Pancreas (tissue), 10 donors: ENCODE results near the gene CDK11B. TPM values are rescaled to one million over a fixed set of nuclear protein-coding genes. Genes with fewer than 3 reads are reported as not detected.

Experiments used
- ATAC-seq, 4 donors: fragments of 200-7000 bp; cut with Tn5 transposase; one replicate each; pipeline versions ENCODE4 v1.8.0 to v1.9.1; 2020; ENCODE audit warnings: mild to moderate bottlenecking in 4 of 4, moderate library complexity in 4 of 4
- DNase-seq, 6 donors: peaks; one replicate each; pipeline ENCODE4 v3.0.0-alpha.2; 2020
- FAIRE-seq: peaks from 2 replicates; lab custom pipeline; 2012; peaks lifted over from hg19 to GRCh38; lab: Jason Lieb, UNC
- H3K27ac ChIP-seq, 4 donors: fragments of 200-600 bp; sonication (generic); 1 replicate in 3 of 4; 2 replicates in 1 of 4; pipeline versions ENCODE4 v1.5.0 to v1.8.0; 2020
- H3K27me3 ChIP-seq, 4 donors: fragments of 200-600 bp; one replicate each; pipeline ENCODE4 v1.8.0; 2021
- H3K36me3 ChIP-seq, 3 donors: fragments of 200-600 bp; sonication (generic) in 1 of 3; one replicate each; pipeline versions ENCODE4 v1.5.0 to v1.8.0; 2020 to 2021
- H3K4me1 ChIP-seq, 3 donors: fragments of 200-600 bp; one replicate each; pipeline ENCODE4 v1.8.0; 2021
- H3K4me3 ChIP-seq, 4 donors: fragments of 200-600 bp; sonication (generic) in 2 of 4; one replicate each; pipeline versions ENCODE4 v1.5.0 to v1.8.0; 2020 to 2021
- H3K9me3 ChIP-seq, 4 donors: fragments of 200-600 bp; one replicate each; pipeline ENCODE4 v1.8.0; 2021
- WGBS, 2 donors: extraction: QIAGEN DNeasy Blood & Tissue Kit; methylation state at CpG; one replicate each; pipeline ENCODE4 v1.1.7; 2013; 5-methylcytosine and 5-hydroxymethylcytosine counted together
- intact Hi-C, 3 donors: fragments of 100-400 bp; cut with DNase I; formaldehyde crosslinking; loops; one replicate each; pipeline versions ENCODE4 v1.11.1 to v1.14.2; 2022
- polyA plus RNA-seq, 2 donors: library from polyadenylated mRNA; stranded (reverse); fragments of 200-250 nt; gene quantifications; one replicate each; pipeline ENCODE4 v1.2.3, GENCODE V29; 2013
- total RNA-seq, 6 donors: library from RNA; stranded (reverse); fragmentation: NEBNext Ultra II Directional in 4 of 6; extraction: Animal tissue kit (Norgen Biotek cat#: 25700) in 4 of 6; gene quantifications; one replicate each; pipeline versions ENCODE4 v1.2.1 to v1.2.4, GENCODE V29; 2021 to 2023
- TF ChIP-seq, protein P1 (sequence below), 4 donors: fragments of 200-600 bp; sonication (generic) in 3 of 4; IDR thresholded peaks; one replicate each; pipeline versions ENCODE4 v1.5.0 to v1.8.0; 2021; ENCODE audit warnings: antibody characterized with exemption in 4 of 4
- donor health status: healthy with polysubstance abuse.
- donor health status: DM: no; HTN: no; CAD: no; lungs with moderate emphysema.
- donor health status: DM: no; HTN: no; CAD: no.
- donor health status: control.
- donor health status: control.
- donor health status: Bipolar disorder and iron deficiency.
- donor health status: DM: yes; HTN: yes; CAD: no.
- donor health status: DM: no; HTN: no; CAD: no.
- donor health status: DM: no; HTN: no; CAD: no.
- donor health status: DM: yes; HTN: yes; CAD: no.

CDK11B gene
- total and polyA plus RNA-seq, 8 donors: 9.0 to 31.8 (median 10.9) TPM

DNA sequence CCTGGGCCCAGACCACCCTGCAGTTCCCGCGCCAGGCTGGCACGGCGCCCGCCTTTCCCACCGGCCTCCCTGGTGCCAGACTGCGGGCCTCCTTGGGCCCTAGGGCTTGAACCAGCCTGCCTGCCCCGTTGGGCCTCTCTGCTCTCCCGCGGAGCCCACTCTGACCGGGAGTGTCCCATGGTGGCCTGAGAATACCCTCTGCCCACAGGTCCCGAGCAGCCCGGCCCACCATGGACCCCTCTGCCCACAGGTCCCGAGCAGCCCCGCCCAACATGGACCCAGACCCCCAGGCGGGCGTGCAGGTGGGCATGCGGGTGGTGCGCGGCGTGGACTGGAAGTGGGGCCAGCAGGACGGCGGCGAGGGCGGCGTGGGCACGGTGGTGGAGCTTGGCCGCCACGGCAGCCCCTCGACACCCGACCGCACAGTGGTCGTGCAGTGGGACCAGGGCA is 35.6 kb downstream of the CDK11B start:
- no peak for FAIRE-seq
- H3K4me3 ChIP-seq: no peak overlapping the region
- 94% methylated on average over 29 to 33 of the region's 33 CpGs for WGBS, 2 donors
- no peak for ATAC-seq
- intact Hi-C loops: no loop called here
- H3K36me3 ChIP-seq: peaks cover 0 to 4% (median 0%) of the 10 kb centered on the region in 3 donors
- no peak overlapping the region for H3K27ac ChIP-seq
- peak in 2 of 6 donors; percentile 35 to 72 for DNase-seq
- no peaks in the 10 kb centered on the region for H3K4me1 ChIP-seq
- H3K9me3 ChIP-seq: no peaks in the 10 kb centered on the region
- no peaks in the 10 kb centered on the region for H3K27me3 ChIP-seq
- TF ChIP-seq, protein P1, sequence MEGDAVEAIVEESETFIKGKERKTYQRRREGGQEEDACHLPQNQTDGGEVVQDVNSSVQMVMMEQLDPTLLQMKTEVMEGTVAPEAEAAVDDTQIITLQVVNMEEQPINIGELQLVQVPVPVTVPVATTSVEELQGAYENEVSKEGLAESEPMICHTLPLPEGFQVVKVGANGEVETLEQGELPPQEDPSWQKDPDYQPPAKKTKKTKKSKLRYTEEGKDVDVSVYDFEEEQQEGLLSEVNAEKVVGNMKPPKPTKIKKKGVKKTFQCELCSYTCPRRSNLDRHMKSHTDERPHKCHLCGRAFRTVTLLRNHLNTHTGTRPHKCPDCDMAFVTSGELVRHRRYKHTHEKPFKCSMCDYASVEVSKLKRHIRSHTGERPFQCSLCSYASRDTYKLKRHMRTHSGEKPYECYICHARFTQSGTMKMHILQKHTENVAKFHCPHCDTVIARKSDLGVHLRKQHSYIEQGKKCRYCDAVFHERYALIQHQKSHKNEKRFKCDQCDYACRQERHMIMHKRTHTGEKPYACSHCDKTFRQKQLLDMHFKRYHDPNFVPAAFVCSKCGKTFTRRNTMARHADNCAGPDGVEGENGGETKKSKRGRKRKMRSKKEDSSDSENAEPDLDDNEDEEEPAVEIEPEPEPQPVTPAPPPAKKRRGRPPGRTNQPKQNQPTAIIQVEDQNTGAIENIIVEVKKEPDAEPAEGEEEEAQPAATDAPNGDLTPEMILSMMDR (IDR thresholded peaks at IDR 0.05): no peak

DNA sequence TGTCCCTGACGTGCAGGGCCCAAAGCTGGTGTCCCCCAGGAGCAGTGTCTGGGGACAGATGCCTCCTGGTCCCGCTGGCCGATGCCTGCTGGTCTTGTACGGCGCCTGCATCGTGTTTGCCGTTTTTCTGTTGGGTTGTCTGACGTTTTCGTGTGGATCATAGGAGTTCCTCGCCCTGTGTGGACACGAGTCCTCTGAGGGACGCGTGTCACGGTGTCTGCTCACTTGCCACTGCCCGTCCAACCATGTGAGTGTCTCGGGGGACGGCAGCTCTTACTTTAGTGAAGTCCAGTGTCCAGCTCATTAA is 36.1 kb downstream of the CDK11B start:
- Histone ChIP-seq H3K36me3 (no peaks in the 10 kb centered on the region), H3K27me3 (no peaks in the 10 kb centered on the region), H3K27ac (no peak overlapping the region), H3K4me1 (no peaks in the 10 kb centered on the region), H3K4me3 (no peak overlapping the region), H3K9me3 (no peaks in the 10 kb centered on the region)
- intact Hi-C loops: no loop called here
- TF ChIP-seq, protein P1 (IDR thresholded peaks at IDR 0.05): no peak
- 91 to 92% methylated on average over 17 of the region's 17 CpGs for WGBS, 2 donors
- no peak for FAIRE-seq
- ATAC-seq: no peak
- peak in 1 of 6 donors; percentile 64 for DNase-seq

DNA sequence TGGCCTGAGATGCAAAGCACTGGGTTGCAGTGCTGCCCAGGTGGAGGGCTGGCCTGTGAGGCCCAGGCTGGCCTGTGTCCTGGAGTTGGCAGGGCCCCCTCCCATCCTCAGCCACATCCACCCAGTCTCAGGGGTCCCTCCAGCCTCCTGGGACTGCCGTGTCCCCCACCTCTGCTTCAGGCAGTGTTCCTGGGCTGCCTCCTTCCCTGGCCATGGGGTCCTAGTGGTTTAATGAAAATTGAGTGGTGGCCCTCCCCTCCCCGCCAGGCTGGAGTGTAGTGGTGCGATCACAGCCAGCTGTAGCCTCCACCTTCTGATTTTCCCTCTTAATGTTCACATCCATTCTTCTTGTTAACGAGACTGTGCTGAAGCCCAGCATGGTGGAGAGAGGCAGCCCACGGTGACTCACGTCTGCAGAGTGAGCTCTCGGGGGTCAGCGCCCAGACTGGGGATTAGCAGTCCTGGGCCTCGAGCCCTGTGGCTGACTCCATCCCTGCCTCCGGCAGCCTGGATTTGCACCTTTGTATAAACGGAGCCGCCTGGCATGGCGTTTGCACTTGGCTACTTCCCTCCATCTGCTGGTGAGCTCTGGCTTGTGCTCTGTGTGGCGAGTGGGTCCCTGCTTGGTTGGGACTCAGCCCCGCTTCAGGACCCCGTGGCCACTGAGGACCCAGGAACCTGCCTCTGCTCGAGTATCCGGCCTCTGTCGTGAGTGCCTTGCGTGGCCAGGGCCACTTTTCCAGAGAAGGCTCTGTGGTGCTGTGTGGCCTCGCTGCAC is 36.6 kb downstream of the CDK11B start:
- H3K4me1 ChIP-seq: peaks cover 0 to 1% (median under 1%) of the 10 kb centered on the region in 3 donors
- no peak overlapping the region for H3K27ac ChIP-seq
- WGBS, 2 donors: 82 to 87% methylated on average over 19 to 21 of the region's 21 CpGs
- H3K9me3 ChIP-seq: no peaks in the 10 kb centered on the region
- DNase-seq (peak in 2 of 6 donors; percentile 12 to 59), ATAC-seq (no peak), FAIRE-seq (no peak)
- no peaks in the 10 kb centered on the region for H3K36me3 ChIP-seq
- no peaks in the 10 kb centered on the region for H3K27me3 ChIP-seq
- TF ChIP-seq, protein P1 (IDR thresholded peaks at IDR 0.05): no peak
- intact Hi-C loops: no loop called here
- H3K4me3 ChIP-seq: no peak overlapping the region

DNA sequence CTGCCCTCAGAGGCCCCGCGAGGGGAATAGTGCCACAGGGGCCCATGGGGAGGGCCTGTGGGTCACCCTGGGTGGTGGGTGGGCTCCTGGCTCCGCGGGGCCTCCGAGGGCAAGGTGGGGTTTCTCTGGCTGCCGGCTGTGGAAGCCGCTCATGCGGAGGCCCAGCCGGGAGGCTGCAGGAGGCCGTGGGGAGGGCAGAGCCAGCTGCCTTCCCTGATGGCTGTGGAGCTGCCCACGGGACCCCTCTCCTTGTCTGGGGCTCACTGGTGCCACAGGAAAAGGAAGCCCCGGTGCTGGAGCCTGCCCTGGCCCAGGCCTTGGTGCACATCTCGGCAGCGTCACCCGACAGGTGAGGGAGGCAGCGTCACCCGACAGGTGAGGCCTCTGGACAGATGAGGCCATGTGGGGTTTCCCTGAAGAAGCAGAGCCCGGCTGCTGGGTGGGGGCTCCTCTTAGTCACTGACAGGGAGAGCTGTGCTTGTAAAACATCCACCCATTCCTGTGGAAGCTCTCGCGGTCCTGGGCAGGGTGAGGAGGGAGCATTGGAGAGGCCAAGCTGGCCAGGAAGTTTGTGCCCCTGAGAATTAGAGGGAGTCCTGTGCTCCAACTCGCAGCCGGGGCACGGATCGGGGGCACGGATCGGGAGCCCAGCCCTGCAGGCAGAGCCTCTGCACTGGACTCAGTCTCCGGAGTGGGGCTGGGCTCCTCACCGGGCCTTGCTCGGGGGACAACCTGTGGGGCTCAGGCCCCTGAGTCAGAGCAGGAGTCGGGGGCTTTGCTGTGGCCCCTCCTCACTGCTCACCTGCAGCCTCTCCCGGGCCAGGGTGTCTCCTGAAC is 37.4 kb downstream of the CDK11B start:
- TF ChIP-seq, protein P1 (IDR thresholded peaks at IDR 0.05): no peak
- 90 to 93% methylated on average over 31 of the region's 31 CpGs for WGBS, 2 donors
- FAIRE-seq (no peak), DNase-seq (peak in 3 of 6 donors; percentile 32 to 78 (median 59)), ATAC-seq (no peak)
- Histone ChIP-seq H3K4me3 (no peak overlapping the region), H3K27ac (no peak overlapping the region), H3K4me1 (peaks cover 0 to 7% (median 6%) of the 10 kb centered on the region in 3 donors), H3K9me3 (no peaks in the 10 kb centered on the region), H3K36me3 (no peaks in the 10 kb centered on the region), H3K27me3 (no peaks in the 10 kb centered on the region)
- intact Hi-C loops: no loop called here
